ENCODE measurements around the gene IL18RAP.

DNA sequence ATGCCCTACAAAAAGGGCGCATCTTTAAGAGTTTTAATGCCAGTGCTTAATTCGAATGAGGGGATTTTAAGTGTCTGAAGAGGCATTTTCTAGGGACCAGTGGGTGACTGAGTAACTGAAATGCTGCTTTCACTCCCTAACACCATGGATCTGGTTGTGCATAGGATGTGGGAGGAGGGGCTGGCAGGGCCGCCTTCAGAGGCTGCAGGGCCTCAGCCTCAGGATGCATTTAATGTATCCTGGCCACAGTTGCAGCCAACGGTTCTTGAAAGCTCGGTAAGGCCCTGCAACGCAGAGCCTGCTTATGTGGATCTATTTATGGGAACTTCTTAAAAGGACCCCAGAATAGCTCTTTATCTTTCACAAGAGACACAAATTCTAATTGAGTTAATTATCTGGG lies 25.8 kb upstream of the IL18RAP start:
- TF ChIP-seq CTCF (IDR thresholded peaks at IDR 0.05), result no peak
- no peak for TF ChIP-seq EZH2 (IDR thresholded peaks at IDR 0.05; ENCODE audit: borderline replicate concordance, insufficient read depth, low read depth, low read length, poor library complexity, severe bottlenecking)

All from B cell (primary cell).